ENCODE data around the gene CFAP74. TPM values are rescaled to one million over a fixed set of nuclear protein-coding genes. Genes with fewer than 3 reads are reported as not detected.

CFAP74 gene
- total and polyA plus RNA-seq, 9 of the 15 experiments (the other 6 are each of a cell fraction or from before 2014, with no cell fraction given), result 0.03 to 0.15 (median 0.05) TPM; not detected in 6

DNA sequence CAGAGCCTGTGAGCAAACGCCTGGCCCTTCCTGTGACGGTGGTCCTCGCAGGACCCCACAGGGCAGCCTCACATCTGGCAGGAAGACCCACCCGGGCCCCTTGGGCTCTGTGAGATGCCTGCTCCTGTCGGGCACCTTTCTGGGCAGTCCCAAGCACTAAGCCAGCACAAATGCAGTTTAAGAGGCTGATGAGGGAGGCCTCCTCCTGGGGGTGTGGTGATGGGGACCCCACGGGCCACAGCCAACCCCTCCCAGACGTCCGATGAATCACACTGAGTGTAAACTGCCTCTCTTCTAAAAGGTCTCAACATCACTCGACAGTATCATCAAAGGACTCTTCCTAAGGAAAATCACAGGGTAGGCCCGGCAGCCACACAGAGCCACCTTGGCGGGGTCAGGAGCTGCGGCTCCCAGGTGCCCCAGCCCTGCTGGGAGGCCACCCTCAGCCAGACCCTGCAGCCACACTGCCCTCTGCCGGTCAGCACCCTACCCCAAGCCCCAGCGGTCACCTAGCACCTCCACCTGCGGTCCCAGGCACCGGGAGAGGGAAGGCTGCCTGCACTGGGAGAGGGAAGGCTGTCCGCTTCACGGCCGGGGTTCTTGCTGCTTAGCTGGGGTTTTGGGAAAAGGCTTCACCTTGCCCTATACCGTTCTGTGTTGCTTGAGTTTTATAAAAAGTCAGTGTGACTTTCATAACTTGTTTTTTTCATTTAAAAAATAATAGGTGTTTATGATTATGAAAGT is 42.8 kb upstream of the CFAP74 start (continued):
- TF ChIP-seq, protein P1, sequence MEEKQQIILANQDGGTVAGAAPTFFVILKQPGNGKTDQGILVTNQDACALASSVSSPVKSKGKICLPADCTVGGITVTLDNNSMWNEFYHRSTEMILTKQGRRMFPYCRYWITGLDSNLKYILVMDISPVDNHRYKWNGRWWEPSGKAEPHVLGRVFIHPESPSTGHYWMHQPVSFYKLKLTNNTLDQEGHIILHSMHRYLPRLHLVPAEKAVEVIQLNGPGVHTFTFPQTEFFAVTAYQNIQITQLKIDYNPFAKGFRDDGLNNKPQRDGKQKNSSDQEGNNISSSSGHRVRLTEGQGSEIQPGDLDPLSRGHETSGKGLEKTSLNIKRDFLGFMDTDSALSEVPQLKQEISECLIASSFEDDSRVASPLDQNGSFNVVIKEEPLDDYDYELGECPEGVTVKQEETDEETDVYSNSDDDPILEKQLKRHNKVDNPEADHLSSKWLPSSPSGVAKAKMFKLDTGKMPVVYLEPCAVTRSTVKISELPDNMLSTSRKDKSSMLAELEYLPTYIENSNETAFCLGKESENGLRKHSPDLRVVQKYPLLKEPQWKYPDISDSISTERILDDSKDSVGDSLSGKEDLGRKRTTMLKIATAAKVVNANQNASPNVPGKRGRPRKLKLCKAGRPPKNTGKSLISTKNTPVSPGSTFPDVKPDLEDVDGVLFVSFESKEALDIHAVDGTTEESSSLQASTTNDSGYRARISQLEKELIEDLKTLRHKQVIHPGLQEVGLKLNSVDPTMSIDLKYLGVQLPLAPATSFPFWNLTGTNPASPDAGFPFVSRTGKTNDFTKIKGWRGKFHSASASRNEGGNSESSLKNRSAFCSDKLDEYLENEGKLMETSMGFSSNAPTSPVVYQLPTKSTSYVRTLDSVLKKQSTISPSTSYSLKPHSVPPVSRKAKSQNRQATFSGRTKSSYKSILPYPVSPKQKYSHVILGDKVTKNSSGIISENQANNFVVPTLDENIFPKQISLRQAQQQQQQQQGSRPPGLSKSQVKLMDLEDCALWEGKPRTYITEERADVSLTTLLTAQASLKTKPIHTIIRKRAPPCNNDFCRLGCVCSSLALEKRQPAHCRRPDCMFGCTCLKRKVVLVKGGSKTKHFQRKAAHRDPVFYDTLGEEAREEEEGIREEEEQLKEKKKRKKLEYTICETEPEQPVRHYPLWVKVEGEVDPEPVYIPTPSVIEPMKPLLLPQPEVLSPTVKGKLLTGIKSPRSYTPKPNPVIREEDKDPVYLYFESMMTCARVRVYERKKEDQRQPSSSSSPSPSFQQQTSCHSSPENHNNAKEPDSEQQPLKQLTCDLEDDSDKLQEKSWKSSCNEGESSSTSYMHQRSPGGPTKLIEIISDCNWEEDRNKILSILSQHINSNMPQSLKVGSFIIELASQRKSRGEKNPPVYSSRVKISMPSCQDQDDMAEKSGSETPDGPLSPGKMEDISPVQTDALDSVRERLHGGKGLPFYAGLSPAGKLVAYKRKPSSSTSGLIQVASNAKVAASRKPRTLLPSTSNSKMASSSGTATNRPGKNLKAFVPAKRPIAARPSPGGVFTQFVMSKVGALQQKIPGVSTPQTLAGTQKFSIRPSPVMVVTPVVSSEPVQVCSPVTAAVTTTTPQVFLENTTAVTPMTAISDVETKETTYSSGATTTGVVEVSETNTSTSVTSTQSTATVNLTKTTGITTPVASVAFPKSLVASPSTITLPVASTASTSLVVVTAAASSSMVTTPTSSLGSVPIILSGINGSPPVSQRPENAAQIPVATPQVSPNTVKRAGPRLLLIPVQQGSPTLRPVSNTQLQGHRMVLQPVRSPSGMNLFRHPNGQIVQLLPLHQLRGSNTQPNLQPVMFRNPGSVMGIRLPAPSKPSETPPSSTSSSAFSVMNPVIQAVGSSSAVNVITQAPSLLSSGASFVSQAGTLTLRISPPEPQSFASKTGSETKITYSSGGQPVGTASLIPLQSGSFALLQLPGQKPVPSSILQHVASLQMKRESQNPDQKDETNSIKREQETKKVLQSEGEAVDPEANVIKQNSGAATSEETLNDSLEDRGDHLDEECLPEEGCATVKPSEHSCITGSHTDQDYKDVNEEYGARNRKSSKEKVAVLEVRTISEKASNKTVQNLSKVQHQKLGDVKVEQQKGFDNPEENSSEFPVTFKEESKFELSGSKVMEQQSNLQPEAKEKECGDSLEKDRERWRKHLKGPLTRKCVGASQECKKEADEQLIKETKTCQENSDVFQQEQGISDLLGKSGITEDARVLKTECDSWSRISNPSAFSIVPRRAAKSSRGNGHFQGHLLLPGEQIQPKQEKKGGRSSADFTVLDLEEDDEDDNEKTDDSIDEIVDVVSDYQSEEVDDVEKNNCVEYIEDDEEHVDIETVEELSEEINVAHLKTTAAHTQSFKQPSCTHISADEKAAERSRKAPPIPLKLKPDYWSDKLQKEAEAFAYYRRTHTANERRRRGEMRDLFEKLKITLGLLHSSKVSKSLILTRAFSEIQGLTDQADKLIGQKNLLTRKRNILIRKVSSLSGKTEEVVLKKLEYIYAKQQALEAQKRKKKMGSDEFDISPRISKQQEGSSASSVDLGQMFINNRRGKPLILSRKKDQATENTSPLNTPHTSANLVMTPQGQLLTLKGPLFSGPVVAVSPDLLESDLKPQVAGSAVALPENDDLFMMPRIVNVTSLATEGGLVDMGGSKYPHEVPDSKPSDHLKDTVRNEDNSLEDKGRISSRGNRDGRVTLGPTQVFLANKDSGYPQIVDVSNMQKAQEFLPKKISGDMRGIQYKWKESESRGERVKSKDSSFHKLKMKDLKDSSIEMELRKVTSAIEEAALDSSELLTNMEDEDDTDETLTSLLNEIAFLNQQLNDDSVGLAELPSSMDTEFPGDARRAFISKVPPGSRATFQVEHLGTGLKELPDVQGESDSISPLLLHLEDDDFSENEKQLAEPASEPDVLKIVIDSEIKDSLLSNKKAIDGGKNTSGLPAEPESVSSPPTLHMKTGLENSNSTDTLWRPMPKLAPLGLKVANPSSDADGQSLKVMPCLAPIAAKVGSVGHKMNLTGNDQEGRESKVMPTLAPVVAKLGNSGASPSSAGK (IDR thresholded peaks at IDR 0.05), result no peak
- TF ChIP-seq JUNB (CRISPR knock-in tag; conservative IDR thresholded peaks at IDR 0.05) (no peak), TCF7 (IDR thresholded peaks at IDR 0.05; ENCODE audit: borderline replicate concordance) (no peak), CEBPB (tag; IDR thresholded peaks at IDR 0.05) (no peak), HMG20B (CRISPR knock-in tag; IDR thresholded peaks at IDR 0.05) (no peak), ZNF445 (CRISPR knock-in tag; IDR thresholded peaks at IDR 0.05; ENCODE audit: low read depth) (no peak), RCOR1 (IDR thresholded peaks at IDR 0.05; ENCODE audit: borderline replicate concordance in 1 of 2, low read depth in 2 of 2, low read length in 2 of 2) (peak in 1 of 2 experiments; percentile 58; a peak in 1 of 4 replicates), ZFP36 (IDR thresholded peaks at IDR 0.05; ENCODE audit: low read depth, low read length, partially characterized antibody) (no peak), RB1 (IDR thresholded peaks at IDR 0.05; ENCODE audit: low read depth) (peak; percentile 85), PTBP1 (IDR thresholded peaks at IDR 0.05; ENCODE audit: low read depth, low read length) (no peak), NEUROD1 (IDR thresholded peaks at IDR 0.05; ENCODE audit: borderline replicate concordance, low read depth, low read length, partially characterized antibody) (peak; percentile 22), ZNF274 (IDR thresholded peaks at IDR 0.05; ENCODE audit: borderline replicate concordance, low read depth, low read length) (no peak)
- TF ChIP-seq, protein P2, sequence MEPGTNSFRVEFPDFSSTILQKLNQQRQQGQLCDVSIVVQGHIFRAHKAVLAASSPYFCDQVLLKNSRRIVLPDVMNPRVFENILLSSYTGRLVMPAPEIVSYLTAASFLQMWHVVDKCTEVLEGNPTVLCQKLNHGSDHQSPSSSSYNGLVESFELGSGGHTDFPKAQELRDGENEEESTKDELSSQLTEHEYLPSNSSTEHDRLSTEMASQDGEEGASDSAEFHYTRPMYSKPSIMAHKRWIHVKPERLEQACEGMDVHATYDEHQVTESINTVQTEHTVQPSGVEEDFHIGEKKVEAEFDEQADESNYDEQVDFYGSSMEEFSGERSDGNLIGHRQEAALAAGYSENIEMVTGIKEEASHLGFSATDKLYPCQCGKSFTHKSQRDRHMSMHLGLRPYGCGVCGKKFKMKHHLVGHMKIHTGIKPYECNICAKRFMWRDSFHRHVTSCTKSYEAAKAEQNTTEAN (CRISPR knock-in tag; IDR thresholded peaks at IDR 0.05), result no peak
- TF ChIP-seq, protein P3, sequence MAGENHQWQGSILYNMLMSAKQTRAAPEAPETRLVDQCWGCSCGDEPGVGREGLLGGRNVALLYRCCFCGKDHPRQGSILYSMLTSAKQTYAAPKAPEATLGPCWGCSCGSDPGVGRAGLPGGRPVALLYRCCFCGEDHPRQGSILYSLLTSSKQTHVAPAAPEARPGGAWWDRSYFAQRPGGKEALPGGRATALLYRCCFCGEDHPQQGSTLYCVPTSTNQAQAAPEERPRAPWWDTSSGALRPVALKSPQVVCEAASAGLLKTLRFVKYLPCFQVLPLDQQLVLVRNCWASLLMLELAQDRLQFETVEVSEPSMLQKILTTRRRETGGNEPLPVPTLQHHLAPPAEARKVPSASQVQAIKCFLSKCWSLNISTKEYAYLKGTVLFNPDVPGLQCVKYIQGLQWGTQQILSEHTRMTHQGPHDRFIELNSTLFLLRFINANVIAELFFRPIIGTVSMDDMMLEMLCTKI (IDR thresholded peaks at IDR 0.05; ENCODE audit: partially characterized antibody), result no peak
